B cell (primary cell): ENCODE data around the gene CCDC88B.

Experiments
- CTCF ChIP-seq: fragments of 200-600 bp; IDR thresholded peaks from one replicate; pipeline ENCODE4 v1.8.0; 2022; ENCODE audit warnings: antibody characterized with exemption, mild to moderate bottlenecking
- EZH2 ChIP-seq: IDR thresholded peaks from 2 replicates; pipeline ENCODE4 v1.6.1; 2012; ENCODE audit warnings: borderline replicate concordance, low read depth, mild to moderate bottlenecking, moderate library complexity, low read length; ENCODE audit not compliant: insufficient read depth, poor library complexity, severe bottlenecking

- TF ChIP-seq CTCF (no peak), EZH2 (no peak)
Observed at GRCh38 chr11:64373598-64373974, 33.6 kb downstream of the CCDC88B start.
